GM12864 (cell line): ENCODE results near the gene TXNDC11.

Experiments
- DNase-seq: peaks from one replicate; pipeline ENCODE4 v3.0.0-alpha.2; 2011; ENCODE audit warnings: low read depth
- H3K4me3 ChIP-seq: 2 replicates; pipeline ENCODE4 v1.5.1; 2011; ENCODE audit warnings: mild to moderate bottlenecking, low read depth, low read length, control low read depth
- CTCF ChIP-seq: IDR thresholded peaks from 2 replicates; pipeline ENCODE4 v1.5.1; 2011; ENCODE audit warnings: low read depth, mild to moderate bottlenecking, moderate library complexity, low read length, control low read depth, inconsistent platforms; ENCODE audit errors: missing control alignments

The TXNDC11 gene

GRCh38 chr16:11692171-11692570, 50.5 kb downstream of the TXNDC11 start:
- DNase-seq = no peak
- no peak overlapping the region for H3K4me3 ChIP-seq
- no peak for TF ChIP-seq CTCF

DNA sequence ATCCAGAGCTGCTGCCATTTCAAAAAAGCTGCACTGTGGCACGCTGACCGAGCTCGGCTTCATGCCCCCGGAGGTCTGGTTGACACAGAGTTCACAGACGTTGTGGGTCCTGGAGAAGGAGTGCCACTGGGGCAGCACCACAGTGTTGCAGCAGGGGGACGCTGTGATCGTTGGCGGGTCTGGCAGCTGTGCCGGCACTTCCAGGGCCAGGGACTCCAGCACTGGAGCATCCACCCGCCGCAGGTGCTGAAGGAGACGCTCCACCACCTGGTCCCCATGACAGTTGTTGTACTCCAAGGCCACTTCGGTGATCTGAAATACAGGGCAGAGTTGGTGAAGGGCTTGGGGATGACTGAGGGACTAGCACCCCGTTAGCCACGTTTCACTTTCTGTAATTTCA, 50.9 kb downstream of the TXNDC11 start:
- no peak for TF ChIP-seq CTCF
- no peak for DNase-seq
- H3K4me3 ChIP-seq = no peak overlapping the region

- H3K4me3 ChIP-seq = no peak overlapping the region
- no peak for DNase-seq
- no peak for TF ChIP-seq CTCF
These were observed 51.4 kb downstream of the TXNDC11 start for GRCh38 chr16:11691235-11691634.

GRCh38 chr16:11689031-11689840, 53.4 kb downstream of the TXNDC11 start:
- no peak for TF ChIP-seq CTCF
- peak; percentile 84 for DNase-seq
- H3K4me3 ChIP-seq = no peak overlapping the region

- H3K4me3 ChIP-seq = no peak overlapping the region
- no peak for DNase-seq
- no peak for TF ChIP-seq CTCF
These were observed 54.2 kb downstream of the TXNDC11 start for GRCh38 chr16:11688520-11688886.

DNA sequence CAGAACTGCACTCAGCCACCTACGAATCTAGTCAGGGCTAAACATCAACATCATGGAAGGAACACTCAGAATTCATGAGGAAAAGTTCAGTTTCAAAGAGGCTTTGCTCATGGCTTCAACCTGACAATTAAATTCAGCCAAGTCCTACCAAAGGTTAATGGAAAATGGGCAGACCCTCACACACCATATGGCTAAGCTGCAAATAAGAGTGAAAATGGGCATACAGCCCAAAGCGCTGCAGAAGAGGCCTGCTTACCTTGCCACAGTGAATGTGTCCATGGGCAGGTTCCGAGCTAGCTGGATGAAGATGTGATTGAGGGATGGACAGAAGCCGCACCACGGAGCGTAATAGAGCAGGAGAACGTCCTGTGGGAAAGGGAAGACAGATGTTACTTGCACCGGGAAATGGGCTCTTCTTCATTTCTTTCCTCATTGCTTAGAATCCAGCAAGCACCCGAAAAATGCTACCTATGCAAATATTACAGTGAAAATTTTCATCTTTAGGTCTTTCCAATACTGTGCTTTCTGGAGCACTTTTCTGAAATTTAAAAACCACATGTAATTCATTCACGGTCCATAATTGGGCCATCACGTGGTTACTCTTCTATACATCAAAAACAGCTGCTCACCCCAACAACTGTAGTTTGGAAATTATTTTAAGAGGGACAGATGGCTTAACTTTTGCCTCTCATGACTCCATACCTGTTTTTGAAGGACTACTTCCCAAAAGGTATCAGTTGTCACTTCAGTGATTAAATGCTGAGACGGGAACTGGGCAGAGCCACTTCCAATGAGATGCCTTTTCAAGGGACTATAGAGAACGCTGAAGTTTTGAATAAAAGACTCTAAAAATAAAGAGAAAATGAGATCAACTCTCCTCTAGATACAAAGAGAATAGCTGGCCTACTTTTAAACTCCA, 54.8 kb downstream of the TXNDC11 start:
- DNase-seq = no peak
- H3K4me3 ChIP-seq = no peak overlapping the region
- no peak for TF ChIP-seq CTCF
